Thoracic aorta (tissue), 2 donors: ENCODE results near the gene MMP21. TPM values are rescaled to one million over a fixed set of nuclear protein-coding genes. Genes with fewer than 3 reads are reported as not detected.

Experiments used
- ATAC-seq: fragments of 150-250 bp; one replicate; pipeline ENCODE4 v1.8.0; 2017; ENCODE audit warnings: low read depth; ENCODE audit not compliant: insufficient number of reproducible peaks, low FRiP score
- DNase-seq: peaks from one replicate; pipeline ENCODE4 v3.0.0-alpha.2; 2020; ENCODE audit warnings: low spot score
- H3K27ac ChIP-seq, 2 donors: fragments of 200-600 bp; sonication (generic); 1 replicate in 1 of 2; 2 replicates in 1 of 2; pipeline ENCODE4 v1.5.1; 2016; ENCODE audit warnings: mild to moderate bottlenecking in 2 of 2, moderate library complexity in 2 of 2
- H3K27me3 ChIP-seq: fragments of 200-600 bp; sonication (generic); replicated peaks from 2 replicates; pipeline ENCODE4 v1.6.0; 2016; ENCODE audit warnings: mild to moderate bottlenecking; ENCODE audit not compliant: insufficient read depth
- H3K36me3 ChIP-seq: fragments of 200-600 bp; sonication (generic); one replicate; pipeline ENCODE4 v1.5.1; 2016
- H3K4me1 ChIP-seq, 2 donors: fragments of 200-600 bp; sonication (generic); 1 replicate in 1 of 2; 2 replicates in 1 of 2; pipeline versions ENCODE4 v1.5.1 to v1.6.0; 2016; ENCODE audit warnings: low read depth in 2 of 2, mild to moderate bottlenecking in 1 of 2; ENCODE audit not compliant: control insufficient read depth in 1 of 2
- H3K4me3 ChIP-seq: fragments of 200-600 bp; sonication (generic); 2 replicates; pipeline ENCODE4 v1.5.1; 2016; ENCODE audit warnings: mild to moderate bottlenecking
- H3K9me3 ChIP-seq: fragments of 200-600 bp; sonication (generic); 2 replicates; pipeline ENCODE4 v1.5.1; 2016
- total RNA-seq, 2 donors: library from RNA; depleted of rRNA; stranded (reverse); fragments of >200 nt; gene quantifications; one replicate each; pipeline versions ENCODE4 v1.1.0 to v1.2.3, GENCODE V29; 2016
- TF ChIP-seq, protein P1 (sequence below): fragments of 200-600 bp; sonication (generic); IDR thresholded peaks from one replicate; pipeline ENCODE4 v1.5.1; 2019; ENCODE audit warnings: antibody characterized with exemption

Gene MMP21, protein sequence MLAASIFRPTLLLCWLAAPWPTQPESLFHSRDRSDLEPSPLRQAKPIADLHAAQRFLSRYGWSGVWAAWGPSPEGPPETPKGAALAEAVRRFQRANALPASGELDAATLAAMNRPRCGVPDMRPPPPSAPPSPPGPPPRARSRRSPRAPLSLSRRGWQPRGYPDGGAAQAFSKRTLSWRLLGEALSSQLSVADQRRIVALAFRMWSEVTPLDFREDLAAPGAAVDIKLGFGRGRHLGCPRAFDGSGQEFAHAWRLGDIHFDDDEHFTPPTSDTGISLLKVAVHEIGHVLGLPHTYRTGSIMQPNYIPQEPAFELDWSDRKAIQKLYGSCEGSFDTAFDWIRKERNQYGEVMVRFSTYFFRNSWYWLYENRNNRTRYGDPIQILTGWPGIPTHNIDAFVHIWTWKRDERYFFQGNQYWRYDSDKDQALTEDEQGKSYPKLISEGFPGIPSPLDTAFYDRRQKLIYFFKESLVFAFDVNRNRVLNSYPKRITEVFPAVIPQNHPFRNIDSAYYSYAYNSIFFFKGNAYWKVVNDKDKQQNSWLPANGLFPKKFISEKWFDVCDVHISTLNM
- total RNA-seq: not detected

DNA sequence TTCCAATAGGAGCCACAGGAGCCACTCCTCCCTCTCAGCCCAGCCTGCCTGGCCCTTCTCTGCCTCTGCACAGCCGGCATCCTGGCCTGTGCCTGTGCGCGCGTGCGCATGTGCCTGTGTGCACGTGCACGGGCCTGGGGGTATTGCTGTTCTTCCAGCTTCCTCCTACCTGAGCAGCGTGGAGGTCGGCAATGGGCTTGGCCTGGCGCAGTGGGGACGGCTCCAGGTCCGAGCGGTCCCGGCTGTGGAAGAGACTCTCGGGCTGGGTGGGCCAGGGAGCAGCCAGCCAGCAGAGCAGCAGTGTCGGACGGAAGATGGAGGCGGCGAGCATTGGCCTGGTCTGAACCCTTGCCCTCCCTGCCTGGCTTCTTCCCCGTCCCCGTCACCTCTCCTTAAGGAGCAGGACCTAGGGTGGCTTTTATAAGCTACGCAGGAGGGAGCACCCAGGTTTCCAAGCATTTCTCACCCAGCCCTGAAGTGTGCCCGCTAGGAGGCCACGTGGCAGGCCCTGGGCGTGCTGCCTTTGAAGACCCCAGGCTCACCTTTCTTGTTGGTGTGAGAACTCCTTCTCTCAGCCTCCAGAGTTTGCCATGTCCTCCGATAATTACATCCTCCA is at the start of gene MMP21:
MMP21 (minus strand) TSS at position 331 of the 616 bp plus-strand sequence; CDS start at position 331, 0 bp downstream.
- H3K9me3 ChIP-seq: no peaks in the 10 kb centered on the region
- no peaks in the 10 kb centered on the region for H3K36me3 ChIP-seq
- DNase-seq (no peak), ATAC-seq (no peak)
- no peak within 1 kb of the TSS for H3K27ac ChIP-seq
- TF ChIP-seq, protein P1, sequence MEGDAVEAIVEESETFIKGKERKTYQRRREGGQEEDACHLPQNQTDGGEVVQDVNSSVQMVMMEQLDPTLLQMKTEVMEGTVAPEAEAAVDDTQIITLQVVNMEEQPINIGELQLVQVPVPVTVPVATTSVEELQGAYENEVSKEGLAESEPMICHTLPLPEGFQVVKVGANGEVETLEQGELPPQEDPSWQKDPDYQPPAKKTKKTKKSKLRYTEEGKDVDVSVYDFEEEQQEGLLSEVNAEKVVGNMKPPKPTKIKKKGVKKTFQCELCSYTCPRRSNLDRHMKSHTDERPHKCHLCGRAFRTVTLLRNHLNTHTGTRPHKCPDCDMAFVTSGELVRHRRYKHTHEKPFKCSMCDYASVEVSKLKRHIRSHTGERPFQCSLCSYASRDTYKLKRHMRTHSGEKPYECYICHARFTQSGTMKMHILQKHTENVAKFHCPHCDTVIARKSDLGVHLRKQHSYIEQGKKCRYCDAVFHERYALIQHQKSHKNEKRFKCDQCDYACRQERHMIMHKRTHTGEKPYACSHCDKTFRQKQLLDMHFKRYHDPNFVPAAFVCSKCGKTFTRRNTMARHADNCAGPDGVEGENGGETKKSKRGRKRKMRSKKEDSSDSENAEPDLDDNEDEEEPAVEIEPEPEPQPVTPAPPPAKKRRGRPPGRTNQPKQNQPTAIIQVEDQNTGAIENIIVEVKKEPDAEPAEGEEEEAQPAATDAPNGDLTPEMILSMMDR: no peak
- H3K27me3 ChIP-seq: no peaks in the 10 kb centered on the region
- H3K4me3 ChIP-seq: no peak within 1 kb of the TSS
- H3K4me1 ChIP-seq: no peaks in the 10 kb centered on the region

GRCh38 chr10:125824736-125825135 is 49.1 kb upstream of the MMP21 start:
- DNase-seq: no peak

GRCh38 chr10:125823663-125824251 is 48.1 kb upstream of the MMP21 start:
- H3K27me3 ChIP-seq: no peaks in the 10 kb centered on the region
- no peaks in the 10 kb centered on the region for H3K9me3 ChIP-seq
- no peak for DNase-seq
- peak overlapping the region; percentile 89 for H3K4me3 ChIP-seq
- H3K4me1 ChIP-seq: peaks cover 16 to 37% of the 10 kb centered on the region in 2 donors
- no peak for ATAC-seq
- peaks cover 7% of the 10 kb centered on the region for H3K36me3 ChIP-seq
- H3K27ac ChIP-seq: peak overlapping the region; percentile 66 to 91
- TF ChIP-seq, protein P1: no peak

More at GRCh38 chr10:125824736-125825135, 49.1 kb upstream of the MMP21 start:
- Histone ChIP-seq H3K27me3 (no peaks in the 10 kb centered on the region), H3K27ac (no peak overlapping the region), H3K4me1 (peaks cover 16 to 37% of the 10 kb centered on the region in 2 donors), H3K36me3 (peaks cover 13% of the 10 kb centered on the region), H3K9me3 (no peaks in the 10 kb centered on the region), H3K4me3 (peak overlapping the region; percentile 89)
- TF ChIP-seq, protein P1: no peak
- ATAC-seq: no peak

DNA sequence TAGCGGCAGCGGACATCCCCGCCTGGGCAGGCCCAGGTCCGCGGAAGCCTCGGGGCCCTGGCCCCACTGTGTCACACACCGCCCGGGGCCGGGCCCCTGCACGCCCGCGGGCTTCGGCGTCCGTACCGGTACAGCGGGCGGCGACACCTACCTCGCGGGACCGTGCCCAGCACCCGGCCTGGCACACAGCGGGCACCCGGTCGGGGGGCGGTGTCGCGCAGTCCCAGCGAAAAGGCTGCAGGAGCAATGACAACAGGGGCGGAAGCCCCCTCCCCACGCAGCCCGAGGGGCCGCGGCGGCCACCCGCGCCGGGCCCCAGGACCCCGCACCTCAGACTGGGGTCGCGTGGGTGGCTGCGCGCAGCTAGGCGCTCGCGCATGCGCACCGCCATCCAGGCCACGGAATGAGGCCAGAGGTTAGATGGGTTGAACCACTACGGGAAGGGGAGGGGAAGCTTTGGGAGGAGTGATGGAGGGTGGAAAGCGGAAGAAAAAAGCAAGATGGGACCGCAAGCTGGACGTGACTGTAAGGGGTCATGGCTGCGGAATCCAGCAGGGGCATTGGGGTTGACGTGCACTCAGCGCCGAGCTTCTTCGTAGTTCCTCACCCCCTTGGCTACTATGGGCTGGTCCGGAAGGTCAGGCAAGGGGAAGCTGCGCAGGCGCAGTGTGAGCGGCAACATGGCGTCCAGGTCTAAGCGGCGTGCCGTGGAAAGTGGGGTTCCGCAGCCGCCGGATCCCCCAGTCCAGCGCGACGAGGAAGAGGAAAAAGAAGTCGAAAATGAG is 47.4 kb upstream of the MMP21 start, which contains the start of the genes BCCIP and UROS:
BCCIP (plus strand) TSS at position 669 of the 785 bp plus-strand sequence; CDS start at position 681, 12 bp downstream.
UROS (minus strand) TSS at position 381 of the 785 bp plus-strand sequence. CDS start 6,759 bp downstream, outside the sequence.
- peaks cover 16 to 37% of the 10 kb centered on the region in 2 donors for H3K4me1 ChIP-seq
- TF ChIP-seq, protein P1: no peak
- no peaks in the 10 kb centered on the region for H3K9me3 ChIP-seq
- ATAC-seq: peak; percentile 97
- peak within 1 kb of the TSS; percentile 66 to 91 for H3K27ac ChIP-seq
- H3K36me3 ChIP-seq: peaks cover 2% of the 10 kb centered on the region
- DNase-seq: peak; percentile 49
- peak within 1 kb of the TSS; percentile 89 for H3K4me3 ChIP-seq
- no peaks in the 10 kb centered on the region for H3K27me3 ChIP-seq
